Ishikawa (cell line): ENCODE results near the gene IL6R.

Source experiments
- CEBPB ChIP-seq: IDR thresholded peaks from 2 replicates; pipeline ENCODE4 v1.6.1; 2012
- CREB1 ChIP-seq: IDR thresholded peaks from 2 replicates; pipeline ENCODE4 v1.6.1; 2012; ENCODE audit warnings: low read depth
- EGR1 ChIP-seq: IDR thresholded peaks from 2 replicates; pipeline ENCODE4 v1.6.1; 2012
- EP300 ChIP-seq: IDR thresholded peaks from 2 replicates; pipeline ENCODE4 v1.6.1; 2012; ENCODE audit warnings: borderline replicate concordance
- FOXM1 ChIP-seq: IDR thresholded peaks from 2 replicates; pipeline ENCODE4 v1.6.1; 2012; ENCODE audit warnings: low read depth, borderline replicate concordance
- NFIC ChIP-seq: IDR thresholded peaks from 2 replicates; pipeline ENCODE4 v1.6.1; 2012
- RAD21 ChIP-seq: IDR thresholded peaks from 2 replicates; pipeline ENCODE4 v1.6.1; 2012; ENCODE audit warnings: low read depth
- REST ChIP-seq: IDR thresholded peaks from 2 replicates; pipeline ENCODE4 v1.6.1; 2012; ENCODE audit warnings: low read depth, mild to moderate bottlenecking
- TAF1 ChIP-seq: IDR thresholded peaks from 2 replicates; pipeline ENCODE4 v1.6.1; 2012; ENCODE audit warnings: low read depth, mild to moderate bottlenecking
- TCF12 ChIP-seq: IDR thresholded peaks from 2 replicates; pipeline ENCODE4 v1.6.1; 2012; ENCODE audit warnings: low read depth
- YY1 ChIP-seq: IDR thresholded peaks from 2 replicates; pipeline ENCODE4 v1.6.1; 2012; ENCODE audit warnings: low read depth
- ZBTB7A ChIP-seq: IDR thresholded peaks from 2 replicates; pipeline ENCODE4 v1.6.1; 2012; ENCODE audit warnings: low read depth
- TF ChIP-seq, protein P1 (sequence below): IDR thresholded peaks from 2 replicates; pipeline ENCODE4 v1.6.1; 2012
- TF ChIP-seq, protein P2 (sequence below): IDR thresholded peaks from 2 replicates; pipeline ENCODE4 v1.6.1; 2012

DNA sequence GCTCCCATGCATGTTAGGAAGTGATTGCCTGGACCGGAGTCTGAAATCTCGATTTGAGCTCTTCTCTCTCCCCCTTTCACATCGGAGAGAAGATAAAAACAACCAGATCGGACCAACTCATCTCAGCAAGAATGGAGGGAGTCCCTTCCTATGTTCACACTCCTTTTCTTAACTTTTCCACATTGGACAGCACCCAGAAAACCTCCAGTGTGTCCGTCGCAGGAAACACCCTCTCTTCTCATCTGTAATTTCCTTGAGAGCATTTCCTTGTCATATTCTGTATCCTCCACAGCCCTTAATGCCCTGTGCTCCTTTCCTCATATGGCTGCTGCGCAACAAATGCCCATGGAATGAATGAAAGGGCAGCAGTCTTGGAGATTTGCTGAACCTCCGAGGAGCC, 95.4 kb downstream of the IL6R start:
- TF ChIP-seq, protein P1, sequence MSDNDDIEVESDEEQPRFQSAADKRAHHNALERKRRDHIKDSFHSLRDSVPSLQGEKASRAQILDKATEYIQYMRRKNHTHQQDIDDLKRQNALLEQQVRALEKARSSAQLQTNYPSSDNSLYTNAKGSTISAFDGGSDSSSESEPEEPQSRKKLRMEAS, result no peak
- TF ChIP-seq REST, result peak; percentile 36; the same call in 1 of the 2 replicates
- TF ChIP-seq NFIC, result no peak
- no peak for TF ChIP-seq FOXM1
- no peak for TF ChIP-seq RAD21
- no peak for TF ChIP-seq ZBTB7A
- no peak for TF ChIP-seq CREB1
- TF ChIP-seq EGR1, result no peak
- TF ChIP-seq YY1, result no peak
- no peak for TF ChIP-seq TAF1
- no peak for TF ChIP-seq CEBPB
- TF ChIP-seq EP300, result no peak
- TF ChIP-seq, protein P2, sequence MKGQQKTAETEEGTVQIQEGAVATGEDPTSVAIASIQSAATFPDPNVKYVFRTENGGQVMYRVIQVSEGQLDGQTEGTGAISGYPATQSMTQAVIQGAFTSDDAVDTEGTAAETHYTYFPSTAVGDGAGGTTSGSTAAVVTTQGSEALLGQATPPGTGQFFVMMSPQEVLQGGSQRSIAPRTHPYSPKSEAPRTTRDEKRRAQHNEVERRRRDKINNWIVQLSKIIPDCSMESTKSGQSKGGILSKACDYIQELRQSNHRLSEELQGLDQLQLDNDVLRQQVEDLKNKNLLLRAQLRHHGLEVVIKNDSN, result no peak
- no peak for TF ChIP-seq TCF12
